Ishikawa (cell line): ENCODE measurements around the gene PHF20.

Experiments
- CEBPB ChIP-seq: IDR thresholded peaks from 2 replicates; pipeline ENCODE4 v1.6.1; 2012
- CREB1 ChIP-seq: IDR thresholded peaks from 2 replicates; pipeline ENCODE4 v1.6.1; 2012; ENCODE audit warnings: low read depth
- EGR1 ChIP-seq: IDR thresholded peaks from 2 replicates; pipeline ENCODE4 v1.6.1; 2012
- EP300 ChIP-seq: IDR thresholded peaks from 2 replicates; pipeline ENCODE4 v1.6.1; 2012; ENCODE audit warnings: borderline replicate concordance
- FOXM1 ChIP-seq: IDR thresholded peaks from 2 replicates; pipeline ENCODE4 v1.6.1; 2012; ENCODE audit warnings: low read depth, borderline replicate concordance
- MAX ChIP-seq: IDR thresholded peaks from 2 replicates; pipeline ENCODE4 v1.6.1; 2012
- NFIC ChIP-seq: IDR thresholded peaks from 2 replicates; pipeline ENCODE4 v1.6.1; 2012
- RAD21 ChIP-seq: IDR thresholded peaks from 2 replicates; pipeline ENCODE4 v1.6.1; 2012; ENCODE audit warnings: low read depth
- REST ChIP-seq: IDR thresholded peaks from 2 replicates; pipeline ENCODE4 v1.6.1; 2012; ENCODE audit warnings: low read depth, mild to moderate bottlenecking
- TAF1 ChIP-seq: IDR thresholded peaks from 2 replicates; pipeline ENCODE4 v1.6.1; 2012; ENCODE audit warnings: low read depth, mild to moderate bottlenecking
- TCF12 ChIP-seq: IDR thresholded peaks from 2 replicates; pipeline ENCODE4 v1.6.1; 2012; ENCODE audit warnings: low read depth
- TEAD4 ChIP-seq: IDR thresholded peaks from 2 replicates; pipeline ENCODE4 v1.6.1; 2012
- USF1 ChIP-seq: IDR thresholded peaks from 2 replicates; pipeline ENCODE4 v1.6.1; 2012
- YY1 ChIP-seq: IDR thresholded peaks from 2 replicates; pipeline ENCODE4 v1.6.1; 2012; ENCODE audit warnings: low read depth
- ZBTB7A ChIP-seq: IDR thresholded peaks from 2 replicates; pipeline ENCODE4 v1.6.1; 2012; ENCODE audit warnings: low read depth

PHF20 gene

GRCh38 chr20:35772563-35773058, 796 bp downstream of the PHF20 start:
- TF ChIP-seq CREB1 (no peak), TCF12 (no peak), RAD21 (no peak), TAF1 (0 out of 2 replicates have a peak, but pooled peaks have one; percentile 8), TEAD4 (no peak), REST (no peak), FOXM1 (no peak)

GRCh38 chr20:35773154-35773751, 1.4 kb downstream of the PHF20 start:
- TF ChIP-seq TAF1 = no peak
- no peak for TF ChIP-seq EP300
- no peak for TF ChIP-seq TCF12

GRCh38 chr20:35774391-35774790, 2.6 kb downstream of the PHF20 start:
- TF ChIP-seq TAF1 = no peak
- TF ChIP-seq EGR1 = no peak
- TF ChIP-seq CEBPB = no peak
- TF ChIP-seq FOXM1 = no peak
- no peak for TF ChIP-seq ZBTB7A
- TF ChIP-seq NFIC = no peak
- TF ChIP-seq REST = no peak
- TF ChIP-seq CREB1 = no peak
- no peak for TF ChIP-seq MAX
- no peak for TF ChIP-seq USF1
- TF ChIP-seq TCF12 = no peak
- TF ChIP-seq EP300 = no peak
- no peak for TF ChIP-seq TEAD4

- TF ChIP-seq USF1 = peak; percentile 68
- TF ChIP-seq TEAD4 = no peak
- no peak for TF ChIP-seq EP300
- TF ChIP-seq TAF1 = no peak
- TF ChIP-seq REST = no peak
- 0 out of 2 replicates have a peak, but pooled peaks have one; percentile 33 for TF ChIP-seq NFIC
- peak; percentile 45; the same call in 1 of the 2 replicates for TF ChIP-seq MAX
- TF ChIP-seq TCF12 = no peak
Measured at GRCh38 chr20:35776513-35777101, 4.8 kb downstream of the PHF20 start.

- TF ChIP-seq TAF1 (no peak), ZBTB7A (no peak), YY1 (no peak), RAD21 (no peak), TEAD4 (no peak), USF1 (no peak), EP300 (no peak), MAX (no peak), CEBPB (no peak), REST (no peak), TCF12 (no peak), NFIC (no peak), CREB1 (no peak)
Measured at GRCh38 chr20:35788796-35789195, 17.0 kb downstream of the PHF20 start.
